ENCODE results near the gene FLRT2.

Gene FLRT2

GRCh38 chr14:85564841-85565527 is 35.0 kb downstream of the FLRT2 start:
- DNase-seq (ENCODE audit: low spot score) = no peak

GRCh38 chr14:85565862-85566296 is 35.9 kb downstream of the FLRT2 start:
- DNase-seq (ENCODE audit: low spot score) = no peak

GRCh38 chr14:85566603-85567002 is 36.7 kb downstream of the FLRT2 start:
- DNase-seq (ENCODE audit: low spot score) = no peak

- no peak for DNase-seq (ENCODE audit: low spot score)
Measured at GRCh38 chr14:85572011-85572410, 42.1 kb downstream of the FLRT2 start.

GRCh38 chr14:85572845-85573244 is 42.9 kb downstream of the FLRT2 start:
- DNase-seq (ENCODE audit: low spot score) = no peak

GRCh38 chr14:85573406-85573805 is 43.5 kb downstream of the FLRT2 start:
- no peak for DNase-seq (ENCODE audit: low spot score)

GRCh38 chr14:85574853-85575616 is 45.1 kb downstream of the FLRT2 start:
- DNase-seq (ENCODE audit: low spot score) = no peak

GRCh38 chr14:85575617-85575898 is 45.6 kb downstream of the FLRT2 start:
- DNase-seq (ENCODE audit: low spot score) = no peak

- no peak for DNase-seq (ENCODE audit: low spot score)
Measured at GRCh38 chr14:85576218-85576617, 46.3 kb downstream of the FLRT2 start.

- no peak for DNase-seq (ENCODE audit: low spot score)
Measured at GRCh38 chr14:85576848-85577542, 47.1 kb downstream of the FLRT2 start.

- DNase-seq (ENCODE audit: low spot score) = no peak
Measured at GRCh38 chr14:85577543-85578114, 47.7 kb downstream of the FLRT2 start.

- DNase-seq (ENCODE audit: low spot score) = no peak
Measured at GRCh38 chr14:85578357-85578756, 48.4 kb downstream of the FLRT2 start.

GRCh38 chr14:85578930-85579329 is 49.0 kb downstream of the FLRT2 start:
- no peak for DNase-seq (ENCODE audit: low spot score)

GRCh38 chr14:85579942-85580341 is 50.0 kb downstream of the FLRT2 start:
- DNase-seq (ENCODE audit: low spot score) = no peak

GRCh38 chr14:85580536-85581140 is 50.7 kb downstream of the FLRT2 start:
- DNase-seq (ENCODE audit: low spot score) = no peak

GRCh38 chr14:85581691-85582090 is 51.7 kb downstream of the FLRT2 start:
- no peak for DNase-seq (ENCODE audit: low spot score)

GRCh38 chr14:85583380-85583779 is 53.4 kb downstream of the FLRT2 start:
- DNase-seq (ENCODE audit: low spot score) = no peak

GRCh38 chr14:85584481-85584880 is 54.5 kb downstream of the FLRT2 start:
- DNase-seq (ENCODE audit: low spot score) = no peak

GRCh38 chr14:85587151-85587711 is 57.3 kb downstream of the FLRT2 start:
- no peak for DNase-seq (ENCODE audit: low spot score)

GRCh38 chr14:85590784-85591183 is 60.8 kb downstream of the FLRT2 start:
- DNase-seq (ENCODE audit: low spot score) = no peak

- no peak for DNase-seq (ENCODE audit: low spot score)
Measured at GRCh38 chr14:85594217-85594616, 64.3 kb downstream of the FLRT2 start.

- no peak for DNase-seq (ENCODE audit: low spot score)
Measured at GRCh38 chr14:85595981-85596380, 66.0 kb downstream of the FLRT2 start.

Measured in NAMALWA (cell line).